NB4 (cell line): ENCODE data around the gene CEP128.
"Not testable (repeated sequence)": the region's sequence is repeated elsewhere in the genome, so short reads cannot be mapped to it uniquely, and the experiment has no call there.

Experiments used
- DNase-seq: peaks from one replicate; pipeline ENCODE4 v3.0.0; 2010; ENCODE audit warnings: low read depth
- H3K4me3 ChIP-seq: one replicate; pipeline ENCODE4 v1.5.1; 2011; ENCODE audit warnings: mild to moderate bottlenecking, low read depth, low read length, moderate library complexity
- CTCF ChIP-seq: IDR thresholded peaks from one replicate; pipeline ENCODE4 v1.5.1; 2012; ENCODE audit warnings: low read depth, low read length
- MYC ChIP-seq: IDR thresholded peaks from 2 replicates; pipeline ENCODE4 v1.6.1; 2011; ENCODE audit warnings: low read depth, low read length
- POLR2A ChIP-seq: IDR thresholded peaks from 2 replicates; pipeline ENCODE4 v1.6.1; 2011; ENCODE audit warnings: mild to moderate bottlenecking; ENCODE audit not compliant: insufficient read length; ENCODE audit errors: extremely low read depth
- TF ChIP-seq, protein P1 (sequence below): IDR thresholded peaks from 2 replicates; pipeline ENCODE4 v1.6.1; 2011; ENCODE audit warnings: low read depth, low read length

CEP128 gene

DNA sequence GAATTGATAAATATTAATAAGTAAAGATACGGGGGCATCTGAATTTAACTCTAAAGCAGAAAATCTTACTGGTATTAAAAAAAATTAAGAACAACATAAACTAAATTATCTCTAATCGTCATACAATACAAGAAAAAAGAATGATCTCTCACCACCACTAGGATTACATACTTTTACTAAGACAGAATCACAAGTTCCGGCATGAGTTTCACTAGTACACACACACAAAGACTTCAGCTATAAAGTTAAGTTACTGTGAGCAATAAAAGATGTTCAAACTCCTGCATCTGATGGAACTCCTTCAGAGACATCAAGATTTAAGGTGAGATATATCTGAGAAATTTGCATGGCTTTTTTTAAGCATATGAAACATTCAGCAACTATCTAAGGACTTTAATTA is 21.9 kb downstream of the CEP128 start:
- TF ChIP-seq MYC = no peak
- DNase-seq = no peak
- H3K4me3 ChIP-seq = no peak overlapping the region

DNA sequence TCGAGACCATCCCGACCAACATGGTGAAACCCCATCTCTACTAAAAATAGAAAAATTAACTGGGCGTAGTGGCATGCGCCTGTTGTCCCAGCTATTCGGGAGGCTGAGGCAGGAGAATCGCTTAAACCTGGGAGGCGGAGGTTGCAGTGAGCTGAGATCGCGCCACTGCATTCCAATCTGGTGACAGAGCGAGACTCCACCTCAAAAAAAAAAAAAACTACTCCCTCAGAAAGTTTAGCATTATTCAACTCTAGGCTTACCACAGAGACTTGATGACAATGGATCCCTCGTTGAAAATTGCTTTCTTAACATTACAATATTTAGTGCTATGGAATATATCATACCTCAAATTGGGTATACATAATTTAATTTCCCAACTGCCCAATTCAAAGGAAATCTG is 29.5 kb downstream of the CEP128 start:
- H3K4me3 ChIP-seq, DNase-seq: not testable (repeated sequence)

DNA sequence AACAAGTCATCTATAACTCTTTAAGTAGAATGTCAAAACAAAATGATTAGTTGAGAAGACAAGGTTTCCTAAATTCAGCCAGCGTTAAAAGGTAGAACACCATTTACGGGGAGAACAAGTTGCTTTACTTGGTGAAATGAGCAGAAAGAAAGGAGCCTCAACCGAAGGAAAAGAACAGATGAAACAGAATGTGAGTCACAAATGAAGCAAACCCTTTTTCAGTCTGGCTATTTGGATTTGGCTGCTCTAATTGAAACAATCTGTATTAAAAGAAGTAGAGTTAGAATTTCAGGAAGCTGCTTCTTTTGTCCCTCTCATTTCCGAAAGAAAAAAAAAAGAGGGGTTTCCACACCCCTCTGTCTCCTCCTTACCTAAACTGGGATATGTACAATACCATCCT is 34.6 kb downstream of the CEP128 start:
- no peak overlapping the region for H3K4me3 ChIP-seq
- DNase-seq = no peak
- TF ChIP-seq MYC (no peak), CTCF (no peak), POLR2A (no peak)
- TF ChIP-seq, protein P1, sequence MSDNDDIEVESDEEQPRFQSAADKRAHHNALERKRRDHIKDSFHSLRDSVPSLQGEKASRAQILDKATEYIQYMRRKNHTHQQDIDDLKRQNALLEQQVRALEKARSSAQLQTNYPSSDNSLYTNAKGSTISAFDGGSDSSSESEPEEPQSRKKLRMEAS = no peak

DNA sequence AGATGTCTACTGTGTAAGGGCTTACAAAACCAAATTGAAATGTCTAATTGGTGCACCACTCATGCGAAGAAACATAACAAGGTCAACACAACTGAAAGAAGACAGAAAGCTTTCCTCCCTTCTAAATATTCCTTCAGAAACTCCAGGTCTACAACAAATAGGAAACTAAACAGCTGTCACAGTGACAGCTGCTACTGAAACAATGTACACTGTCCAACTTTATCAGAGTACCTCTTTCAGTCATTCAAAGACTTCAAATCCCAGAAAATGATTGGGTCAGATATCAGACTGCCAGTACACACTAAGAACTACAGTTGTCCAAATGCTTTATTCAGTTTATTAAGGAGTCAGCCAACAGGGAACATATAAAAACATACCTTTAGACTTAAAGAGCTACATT is 35.2 kb downstream of the CEP128 start:
- no peak overlapping the region for H3K4me3 ChIP-seq
- no peak for TF ChIP-seq POLR2A
- no peak for TF ChIP-seq MYC
- TF ChIP-seq CTCF = no peak
- TF ChIP-seq, protein P1 = no peak
- no peak for DNase-seq

DNA sequence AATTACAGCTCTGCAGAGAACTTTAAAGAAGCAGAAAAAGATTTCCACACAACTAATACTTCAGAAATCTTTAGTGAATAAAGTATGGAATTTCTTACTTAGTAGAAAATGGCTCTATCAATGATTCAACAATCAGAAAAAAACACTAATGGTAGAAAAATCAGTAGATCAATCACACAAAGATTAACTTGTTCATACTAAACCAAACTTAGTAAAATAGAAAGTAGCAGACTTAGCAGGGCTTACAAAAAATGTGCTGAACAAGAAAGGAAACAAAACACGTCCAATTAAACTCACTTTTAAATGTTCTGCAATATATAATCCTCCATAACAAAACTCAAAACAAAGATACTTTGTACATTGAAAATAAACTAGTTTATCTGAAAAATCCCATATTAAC is 38.9 kb downstream of the CEP128 start:
- no peak for DNase-seq
- TF ChIP-seq MYC (no peak), CTCF (no peak), POLR2A (no peak)
- TF ChIP-seq, protein P1 = no peak
- no peak overlapping the region for H3K4me3 ChIP-seq

GRCh38 chr14:80901822-80902221 is 39.7 kb downstream of the CEP128 start:
- DNase-seq = no peak
- H3K4me3 ChIP-seq = no peak overlapping the region
- TF ChIP-seq, protein P1 = no peak
- TF ChIP-seq MYC (no peak), CTCF (no peak), POLR2A (no peak)

DNA sequence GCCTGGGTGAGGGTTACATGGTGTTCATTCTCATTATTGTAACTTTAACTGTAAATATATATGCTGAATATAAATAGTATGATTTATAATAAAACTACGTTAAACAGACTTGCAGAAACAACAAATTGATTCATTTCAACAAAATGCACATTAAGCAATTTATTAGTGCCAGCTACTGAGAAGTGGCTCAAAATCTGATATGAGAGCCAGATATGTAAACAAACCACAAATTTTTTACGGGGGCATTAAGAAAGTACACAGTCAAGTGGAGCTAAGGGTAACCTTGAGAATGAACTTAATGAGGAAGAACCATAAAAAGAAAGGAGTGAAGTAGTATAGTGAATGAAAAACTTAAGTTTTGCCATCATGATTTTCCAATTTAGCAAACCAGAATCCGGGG is 40.3 kb downstream of the CEP128 start:
- no peak for TF ChIP-seq MYC
- TF ChIP-seq, protein P1 = no peak
- TF ChIP-seq CTCF = no peak
- TF ChIP-seq POLR2A = no peak
- H3K4me3 ChIP-seq = no peak overlapping the region
- no peak for DNase-seq
